Measurements from ENCODE around the gene TRHDE.

DNA sequence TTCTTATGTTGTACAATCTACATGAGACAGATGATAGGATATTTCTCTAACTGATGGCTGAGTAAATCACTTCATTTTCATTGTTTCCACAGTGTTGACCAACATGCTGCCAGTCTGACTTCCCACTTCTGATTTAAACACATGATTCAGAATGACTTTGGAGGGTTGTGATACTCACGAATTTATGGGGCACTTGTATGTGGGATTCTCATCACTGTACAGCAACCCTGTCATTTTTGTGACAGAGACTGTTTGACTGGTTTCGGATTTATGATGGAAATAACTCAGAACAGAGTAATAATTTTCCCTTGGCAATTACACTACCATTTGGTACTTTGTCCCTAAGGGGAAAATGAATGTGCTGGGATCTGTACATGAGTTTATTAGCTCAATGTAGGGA is 333.8 kb downstream of the TRHDE start:
- TF ChIP-seq CTCF (IDR thresholded peaks at IDR 0.05) = no peak
- no peak for TF ChIP-seq POLR2A (IDR thresholded peaks at IDR 0.05)
